ENCODE results near the gene GOLIM4. TPM values are rescaled to one million over a fixed set of nuclear protein-coding genes. Genes with fewer than 3 reads are reported as not detected.

The GOLIM4 gene
- total and polyA plus RNA-seq, 8 donors = 5.6 to 17.6 (median 9.1) TPM

DNA sequence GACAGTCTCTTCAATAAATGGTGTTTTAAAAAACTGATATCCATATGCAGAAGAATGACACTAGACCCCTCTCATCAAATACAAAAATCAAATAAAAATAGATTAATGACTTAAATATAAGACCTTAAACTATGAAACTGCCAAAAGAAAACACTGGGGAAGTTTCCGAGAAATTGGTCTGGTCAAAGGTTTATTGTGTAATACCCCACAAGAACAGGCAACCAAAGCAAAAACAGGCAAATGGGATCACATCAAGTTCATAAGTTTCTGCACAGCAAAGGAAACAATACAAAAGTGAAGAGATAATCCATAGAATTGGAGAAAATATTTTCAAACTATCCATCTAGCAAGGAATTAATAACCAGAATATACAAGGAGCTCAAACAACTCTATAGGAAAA lies 126.2 kb downstream of the GOLIM4 start:
- no peak overlapping the region for H3K27ac ChIP-seq
- FAIRE-seq (no peak), ATAC-seq (no peak), DNase-seq (no peak)
- no peak overlapping the region for H3K4me3 ChIP-seq
- intact Hi-C loops (cut with DNase I) = no loop called here
- no peaks in the 10 kb centered on the region for H3K36me3 ChIP-seq
- H3K9me3 ChIP-seq = no peaks in the 10 kb centered on the region
- TF ChIP-seq, protein P1, sequence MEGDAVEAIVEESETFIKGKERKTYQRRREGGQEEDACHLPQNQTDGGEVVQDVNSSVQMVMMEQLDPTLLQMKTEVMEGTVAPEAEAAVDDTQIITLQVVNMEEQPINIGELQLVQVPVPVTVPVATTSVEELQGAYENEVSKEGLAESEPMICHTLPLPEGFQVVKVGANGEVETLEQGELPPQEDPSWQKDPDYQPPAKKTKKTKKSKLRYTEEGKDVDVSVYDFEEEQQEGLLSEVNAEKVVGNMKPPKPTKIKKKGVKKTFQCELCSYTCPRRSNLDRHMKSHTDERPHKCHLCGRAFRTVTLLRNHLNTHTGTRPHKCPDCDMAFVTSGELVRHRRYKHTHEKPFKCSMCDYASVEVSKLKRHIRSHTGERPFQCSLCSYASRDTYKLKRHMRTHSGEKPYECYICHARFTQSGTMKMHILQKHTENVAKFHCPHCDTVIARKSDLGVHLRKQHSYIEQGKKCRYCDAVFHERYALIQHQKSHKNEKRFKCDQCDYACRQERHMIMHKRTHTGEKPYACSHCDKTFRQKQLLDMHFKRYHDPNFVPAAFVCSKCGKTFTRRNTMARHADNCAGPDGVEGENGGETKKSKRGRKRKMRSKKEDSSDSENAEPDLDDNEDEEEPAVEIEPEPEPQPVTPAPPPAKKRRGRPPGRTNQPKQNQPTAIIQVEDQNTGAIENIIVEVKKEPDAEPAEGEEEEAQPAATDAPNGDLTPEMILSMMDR (IDR thresholded peaks at IDR 0.05) = no peak
- WGBS, 2 donors = 83 to 92% methylated on average over 1 of the region's 1 CpG
- H3K4me1 ChIP-seq = no peaks in the 10 kb centered on the region
- H3K27me3 ChIP-seq = no peaks in the 10 kb centered on the region

DNA sequence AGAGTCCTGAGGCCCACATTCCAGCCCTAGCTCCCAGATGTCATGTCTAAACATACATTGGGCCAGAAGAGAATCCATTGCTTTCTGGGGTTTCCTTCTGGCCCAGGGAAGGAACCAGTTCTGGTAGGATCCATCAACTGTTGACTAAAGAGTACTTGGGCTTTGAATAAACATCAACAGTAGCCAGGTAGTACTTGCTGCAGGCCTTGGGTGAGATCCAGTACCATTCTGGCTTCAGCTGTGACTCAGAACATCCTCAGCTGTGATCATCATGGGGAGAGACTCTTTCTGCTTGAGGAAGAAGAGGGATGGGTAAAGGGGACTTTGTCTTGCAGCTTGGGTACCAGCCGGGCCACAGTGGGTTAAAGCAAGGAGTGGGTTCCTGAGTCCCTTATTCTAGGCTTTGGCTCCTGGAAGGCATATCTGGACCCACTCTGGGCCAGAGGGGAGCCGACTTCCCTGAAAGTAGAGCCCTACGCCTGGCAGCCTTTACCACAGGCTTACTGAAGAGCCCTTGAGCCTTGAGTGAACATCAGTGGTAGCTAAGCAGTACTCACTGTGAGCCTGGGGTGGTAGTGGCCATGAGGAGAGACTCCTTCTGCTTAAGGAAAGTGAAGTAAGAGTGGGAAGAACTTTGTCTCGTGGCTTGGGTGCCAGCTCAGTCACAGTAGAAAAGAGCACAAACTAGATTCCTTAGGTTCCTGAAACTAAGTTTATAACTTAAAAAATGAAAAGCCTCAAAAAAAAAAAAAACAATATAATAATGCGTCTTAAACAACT lies 128.3 kb downstream of the GOLIM4 start:
- H3K9me3 ChIP-seq = no peaks in the 10 kb centered on the region
- FAIRE-seq = no peak
- H3K27me3 ChIP-seq = no peaks in the 10 kb centered on the region
- peak in 2 of 4 donors; percentile 12 to 41 for ATAC-seq
- H3K27ac ChIP-seq = no peak overlapping the region
- peak in 1 of 6 donors; percentile 17 for DNase-seq
- no peak overlapping the region for H3K4me3 ChIP-seq
- no peaks in the 10 kb centered on the region for H3K4me1 ChIP-seq
- TF ChIP-seq, protein P1 (IDR thresholded peaks at IDR 0.05) = no peak
- 78 to 83% methylated on average over 5 of the region's 5 CpGs for WGBS, 2 donors
- no peaks in the 10 kb centered on the region for H3K36me3 ChIP-seq
- intact Hi-C loops (cut with DNase I) = no loop called here

Measured in pancreas (tissue), 10 donors.